Measurements from ENCODE around the gene ONECUT2. TPM values are rescaled to one million over a fixed set of nuclear protein-coding genes. Genes with fewer than 3 reads are reported as not detected.

ONECUT2 gene
- total RNA-seq (not detected in 2 replicates), polyA plus RNA-seq (not detected in 2 replicates), polyA minus RNA-seq (under 0.01 TPM in 1 of 2 replicates, not detected in the other)
- total RNA-seq (2013): under 0.01 TPM

DNA sequence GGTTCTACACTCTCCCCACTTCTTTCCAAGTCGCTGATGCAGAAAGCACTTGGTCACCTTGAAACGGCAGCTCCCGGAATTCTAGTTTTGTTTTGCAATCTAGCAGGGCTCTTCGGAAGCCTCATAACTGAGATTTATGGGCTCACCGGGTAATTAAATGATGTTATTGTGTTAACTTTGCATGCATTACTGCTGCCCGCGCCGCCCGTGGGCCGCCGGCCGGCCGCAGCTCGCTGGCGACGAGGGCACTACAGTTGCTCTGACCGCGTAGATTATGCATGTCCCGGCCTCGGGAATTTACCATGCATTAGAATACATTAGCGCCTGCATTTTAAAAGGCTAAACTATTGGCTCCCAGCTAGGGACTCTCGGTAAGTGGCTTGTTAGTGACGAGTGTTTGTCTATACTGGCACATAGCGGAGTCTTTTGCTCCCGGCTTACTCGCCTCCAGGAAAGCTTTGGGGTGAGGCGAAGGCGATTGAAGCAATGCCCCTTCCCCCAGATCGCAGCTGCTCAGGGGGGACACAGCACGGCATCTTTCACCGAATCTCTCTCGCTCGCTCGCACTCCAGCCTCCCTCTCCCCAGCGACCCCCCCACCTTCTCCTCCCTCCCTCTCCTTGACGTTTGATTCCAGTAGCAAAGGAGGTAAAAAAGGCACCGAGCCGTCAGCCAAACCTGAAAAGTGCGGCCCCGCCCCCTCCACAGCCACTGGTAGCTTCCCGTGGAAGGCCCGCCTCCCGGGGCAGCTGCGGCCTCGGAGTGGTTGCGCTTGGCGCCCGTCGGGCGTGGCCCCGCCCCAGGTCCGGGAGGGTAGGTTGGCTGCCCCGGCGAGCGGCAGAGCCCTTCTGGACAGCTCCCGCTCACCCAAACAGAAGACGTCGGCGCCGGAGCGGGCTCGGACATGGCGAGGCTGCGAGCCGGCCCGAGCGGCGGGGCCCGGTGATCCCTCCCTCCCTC, at the start of gene ONECUT2:
ONECUT2 (plus strand) TSS at position 839 of the 959 bp plus-strand sequence. CDS start 343 bp downstream, outside the sequence.
- intact Hi-C loops (cut with micrococcal nuclease): no loop called here
- Histone ChIP-seq H3K4me3 (ENCODE audit: control extremely low read depth in 1 of 5, extremely low read depth in 1 of 5, insufficient read depth in 1 of 5, low read depth in 2 of 5, low read length in 4 of 5) (peak within 1 kb of the TSS in 4 of 5 experiments; percentile 19 to 40 (median 35)), H3K79me2 (ENCODE audit: control insufficient read depth, insufficient read depth, low read length) (no peaks in the 10 kb centered on the region), H3K4me1 (ENCODE audit: control insufficient read depth in 2 of 2, insufficient read depth in 2 of 2, low read length in 2 of 2) (peaks cover 55 to 64% of the 10 kb centered on the region in 2 donors), H3K27me3 (replicated peaks in 1 of 4; ENCODE audit: control extremely low read depth in 1 of 4, control insufficient read depth in 3 of 4, insufficient read depth in 4 of 4, low read length in 3 of 4) (peaks cover 0 to 89% (median 87%) of the 10 kb centered on the region in 4 experiments), H3K9ac (ENCODE audit: low read length) (peak within 1 kb of the TSS; percentile 42), H3K9me3 (ENCODE audit: control extremely low read depth in 1 of 3, control insufficient read depth in 2 of 3, insufficient read depth in 1 of 3, low read length in 2 of 3) (peaks cover 2 to 70% (median 32%) of the 10 kb centered on the region in 3 donors), H3K27ac (ENCODE audit: low read length in 2 of 2) (no peak within 1 kb of the TSS), H4K20me1 (ENCODE audit: control insufficient read depth, insufficient read depth, low read length, poor library complexity, severe bottlenecking) (no peaks in the 10 kb centered on the region), H2AFZ (ENCODE audit: insufficient read depth, low read depth, low read length, poor library complexity, severe bottlenecking) (peak within 1 kb of the TSS; percentile 51), H3K36me3 (replicated peaks in 1 of 2; ENCODE audit: control extremely low read depth in 1 of 2, control insufficient read depth in 1 of 2, extremely low read depth in 1 of 2, insufficient read depth in 2 of 2, low read length in 1 of 2) (no peaks in the 10 kb centered on the region), H3K4me2 (replicated peaks; ENCODE audit: low read depth, low read length, poor library complexity, severe bottlenecking) (peak within 1 kb of the TSS; percentile 78)
- H3K4me1 Mint-ChIP-seq: peaks cover 40% of the 10 kb centered on the region
- H3K4me3 Mint-ChIP-seq: peak within 1 kb of the TSS; percentile 75
- TF ChIP-seq, protein P1, sequence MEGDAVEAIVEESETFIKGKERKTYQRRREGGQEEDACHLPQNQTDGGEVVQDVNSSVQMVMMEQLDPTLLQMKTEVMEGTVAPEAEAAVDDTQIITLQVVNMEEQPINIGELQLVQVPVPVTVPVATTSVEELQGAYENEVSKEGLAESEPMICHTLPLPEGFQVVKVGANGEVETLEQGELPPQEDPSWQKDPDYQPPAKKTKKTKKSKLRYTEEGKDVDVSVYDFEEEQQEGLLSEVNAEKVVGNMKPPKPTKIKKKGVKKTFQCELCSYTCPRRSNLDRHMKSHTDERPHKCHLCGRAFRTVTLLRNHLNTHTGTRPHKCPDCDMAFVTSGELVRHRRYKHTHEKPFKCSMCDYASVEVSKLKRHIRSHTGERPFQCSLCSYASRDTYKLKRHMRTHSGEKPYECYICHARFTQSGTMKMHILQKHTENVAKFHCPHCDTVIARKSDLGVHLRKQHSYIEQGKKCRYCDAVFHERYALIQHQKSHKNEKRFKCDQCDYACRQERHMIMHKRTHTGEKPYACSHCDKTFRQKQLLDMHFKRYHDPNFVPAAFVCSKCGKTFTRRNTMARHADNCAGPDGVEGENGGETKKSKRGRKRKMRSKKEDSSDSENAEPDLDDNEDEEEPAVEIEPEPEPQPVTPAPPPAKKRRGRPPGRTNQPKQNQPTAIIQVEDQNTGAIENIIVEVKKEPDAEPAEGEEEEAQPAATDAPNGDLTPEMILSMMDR (IDR thresholded peaks at IDR 0.05): no peak
- TF ChIP-seq EZH2 (IDR thresholded peaks at IDR 0.05; ENCODE audit: borderline replicate concordance, insufficient read depth, low read depth, low read length, poor library complexity, severe bottlenecking): peak; percentile 26
- ATAC-seq (ENCODE audit: low read depth) (peak; percentile 74), DNase-seq (peak; percentile 67)
- WGBS (ENCODE audit: insufficient coverage): 8% methylated on average over 55 of the region's 69 CpGs
- POLR2A ChIA-PET: no interaction called here
- peaks cover 72% of the 10 kb centered on the region for H3K27me3 Mint-ChIP-seq
- no peaks in the 10 kb centered on the region for H3K9me3 Mint-ChIP-seq (ENCODE audit: insufficient read depth)
- CTCF ChIA-PET: interaction anchor here (0.7 kb wide), 1 partner anchor 15 kb away, joined by 3 read pairs; no protein-coding TSS in a partner anchor
- H3K27ac Mint-ChIP-seq: peak within 1 kb of the TSS; percentile 24

DNA sequence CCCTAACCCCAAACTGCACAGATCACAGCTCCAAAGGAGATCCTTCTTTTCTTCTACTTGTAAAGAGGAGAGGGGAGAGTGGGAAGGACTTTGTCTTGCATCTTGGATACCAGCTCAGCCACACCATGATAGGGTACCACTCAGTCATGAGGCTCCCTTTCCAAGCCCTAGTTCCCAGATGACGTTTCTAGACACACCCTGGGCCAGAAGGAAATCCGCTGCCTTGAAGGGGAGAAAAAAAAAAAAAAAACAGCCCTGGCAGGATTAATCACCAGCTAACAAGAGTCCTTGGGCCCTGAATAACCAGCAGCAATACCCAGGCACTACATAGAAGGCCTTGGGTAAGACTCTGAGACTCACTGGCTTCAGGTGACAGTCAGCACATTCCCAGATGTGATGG, 45.9 kb upstream of the ONECUT2 start:
- Mint-ChIP-seq H3K27ac (no peak overlapping the region), H3K27me3 (peaks cover 35% of the 10 kb centered on the region)

More for the DNA sequence above, 45.9 kb upstream of the ONECUT2 start:
- H3K4me1 ChIP-seq (ENCODE audit: control insufficient read depth in 2 of 2, insufficient read depth in 2 of 2, low read length in 2 of 2): no peaks in the 10 kb centered on the region
- no peaks in the 10 kb centered on the region for H4K20me1 ChIP-seq (ENCODE audit: control insufficient read depth, insufficient read depth, low read length, poor library complexity, severe bottlenecking)
- CTCF ChIA-PET: no interaction called here
- POLR2A ChIA-PET: no interaction called here
- no peak overlapping the region for H3K27ac ChIP-seq (ENCODE audit: low read length in 2 of 2)
- H3K9me3 Mint-ChIP-seq (ENCODE audit: insufficient read depth): no peaks in the 10 kb centered on the region
- TF ChIP-seq EZH2 (IDR thresholded peaks at IDR 0.05; ENCODE audit: borderline replicate concordance, insufficient read depth, low read depth, low read length, poor library complexity, severe bottlenecking): no peak
- TF ChIP-seq, protein P1 (IDR thresholded peaks at IDR 0.05): no peak
- no peak overlapping the region for H3K4me3 Mint-ChIP-seq
- 69% methylated on average over 2 of the region's 2 CpGs for WGBS (ENCODE audit: insufficient coverage)
- H3K9me3 ChIP-seq (ENCODE audit: control extremely low read depth in 1 of 3, control insufficient read depth in 2 of 3, insufficient read depth in 1 of 3, low read length in 2 of 3): no peaks in the 10 kb centered on the region
- intact Hi-C loops (cut with micrococcal nuclease): no loop called here
- no peak overlapping the region for H3K4me2 ChIP-seq (replicated peaks; ENCODE audit: low read depth, low read length, poor library complexity, severe bottlenecking)
- no peaks in the 10 kb centered on the region for H3K79me2 ChIP-seq (ENCODE audit: control insufficient read depth, insufficient read depth, low read length)
- H3K27me3 ChIP-seq (replicated peaks in 1 of 4; ENCODE audit: control extremely low read depth in 1 of 4, control insufficient read depth in 3 of 4, insufficient read depth in 4 of 4, low read length in 3 of 4): peaks cover 0 to 9% (median 4%) of the 10 kb centered on the region in 4 experiments
- H3K4me1 Mint-ChIP-seq: no peaks in the 10 kb centered on the region
- no peak for ATAC-seq (ENCODE audit: low read depth)
- no peaks in the 10 kb centered on the region for H3K36me3 ChIP-seq (replicated peaks in 1 of 2; ENCODE audit: control extremely low read depth in 1 of 2, control insufficient read depth in 1 of 2, extremely low read depth in 1 of 2, insufficient read depth in 2 of 2, low read length in 1 of 2)
- H2AFZ ChIP-seq (ENCODE audit: insufficient read depth, low read depth, low read length, poor library complexity, severe bottlenecking): no peak overlapping the region
- DNase-seq: no peak
- H3K9ac ChIP-seq (ENCODE audit: low read length): no peak overlapping the region
- H3K4me3 ChIP-seq (ENCODE audit: control extremely low read depth in 1 of 5, extremely low read depth in 1 of 5, insufficient read depth in 1 of 5, low read depth in 2 of 5, low read length in 4 of 5): no peak overlapping the region

Measured in B cell (primary cell).